Stimulated activated CD4-positive, alpha-beta T cell treated with anti-CD3 and anti-CD28 coated beads, Interleukin-12 subunit alpha, Interleukin-12 subunit beta, amount 100 ng/mL, for 24 hours (primary cell): ENCODE measurements around the gene KAZALD1.
"Not testable (repeated sequence)": the region's sequence is repeated elsewhere in the genome, so short reads cannot be mapped to it uniquely, and the experiment has no call there.

Source experiments
- DNase-seq, 2 experiments: peaks; one replicate each; pipeline ENCODE4 v3.0.0-alpha.2; 2020; ENCODE audit warnings: low read depth in 2 of 2

Gene KAZALD1

DNA sequence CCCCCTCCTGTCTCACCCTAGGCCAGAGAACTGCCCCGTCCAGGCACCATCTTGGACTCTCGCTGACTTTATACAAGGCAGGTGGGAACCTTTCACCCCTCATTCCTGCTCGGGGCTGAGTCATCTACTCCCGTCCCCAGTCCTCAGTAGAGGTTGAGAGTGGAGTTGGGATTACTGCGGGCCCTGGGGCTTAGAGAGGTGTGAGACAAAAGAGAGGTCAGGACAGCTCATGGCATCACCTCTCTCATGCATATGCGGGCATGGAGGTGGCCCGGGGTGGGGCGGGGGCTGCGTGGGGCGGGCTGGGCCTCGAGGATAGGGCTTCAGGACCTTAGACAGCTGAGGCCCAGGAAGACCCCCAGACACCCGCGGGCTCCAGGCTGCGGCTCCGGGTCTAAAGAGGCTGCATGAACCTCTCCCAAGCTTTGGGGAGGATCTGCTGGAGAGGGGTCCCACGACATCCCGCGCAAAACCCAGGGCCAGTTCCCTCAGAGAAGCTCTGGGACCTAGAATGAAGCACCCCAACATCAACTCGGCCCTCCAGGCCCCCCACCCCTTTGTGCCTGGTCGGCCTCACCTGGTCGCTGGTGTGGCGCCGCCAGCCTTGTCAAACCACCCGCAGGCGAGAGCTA, 31.2 kb upstream of the KAZALD1 start:
- no peak for DNase-seq

GRCh38 chr10:101031128-101031795, 30.5 kb upstream of the KAZALD1 start, which contains the start of the genes PDZD7 and SFXN3:
TSS of gene PDZD7 (minus strand) at chr10:101031129. CDS start at chr10:101030219, 910 bp downstream.
TSS of gene SFXN3 (plus strand) at chr10:101031234. CDS start at chr10:101034695, 3,461 bp downstream.
- peak; percentile 87 to 98 for DNase-seq

- peak; percentile 57 to 58 for DNase-seq
Measured at GRCh38 chr10:101031796-101032636, 29.8 kb upstream of the KAZALD1 start.

- DNase-seq, result peak; percentile 36 to 47
Measured at GRCh38 chr10:101032637-101033224, 29.1 kb upstream of the KAZALD1 start.

DNA sequence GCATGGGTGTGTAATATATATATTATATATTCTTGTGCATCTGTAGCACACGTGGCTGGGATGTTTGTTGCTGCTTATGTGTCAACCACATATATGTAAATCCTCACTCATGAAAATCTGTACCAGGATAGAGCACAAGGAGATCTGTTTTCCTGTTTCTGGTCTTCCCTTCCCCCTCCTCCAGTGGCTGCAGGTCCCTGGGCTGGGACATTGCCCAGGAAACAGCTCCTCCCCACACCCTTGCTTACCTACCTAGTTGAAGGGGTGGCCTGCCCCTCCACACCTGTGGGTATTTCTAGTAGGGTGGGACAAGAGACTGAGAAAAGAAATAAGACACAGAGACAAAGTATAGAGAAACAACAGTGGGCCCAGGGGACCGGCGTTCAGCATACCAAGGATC, 28.5 kb upstream of the KAZALD1 start:
- no peak for DNase-seq

DNA sequence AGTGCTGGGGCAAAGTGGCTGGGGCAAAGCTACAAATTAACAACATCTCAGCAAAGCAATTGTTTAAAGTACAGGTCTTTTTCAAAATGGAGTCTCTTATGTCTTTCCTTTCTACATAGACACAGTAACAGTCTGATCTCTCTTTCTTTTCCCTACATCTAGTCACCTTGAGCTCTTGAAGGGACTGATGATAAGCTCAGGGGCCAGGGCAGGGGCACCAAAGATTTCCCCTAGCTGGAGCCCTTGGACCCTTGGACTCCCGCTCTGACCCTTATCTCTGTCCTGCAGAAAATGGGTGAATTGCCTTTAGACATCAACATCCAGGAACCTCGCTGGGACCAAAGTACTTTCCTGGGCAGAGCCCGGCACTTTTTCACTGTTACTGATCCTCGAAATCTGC, 27.4 kb upstream of the KAZALD1 start:
- not testable (repeated sequence) for DNase-seq

DNA sequence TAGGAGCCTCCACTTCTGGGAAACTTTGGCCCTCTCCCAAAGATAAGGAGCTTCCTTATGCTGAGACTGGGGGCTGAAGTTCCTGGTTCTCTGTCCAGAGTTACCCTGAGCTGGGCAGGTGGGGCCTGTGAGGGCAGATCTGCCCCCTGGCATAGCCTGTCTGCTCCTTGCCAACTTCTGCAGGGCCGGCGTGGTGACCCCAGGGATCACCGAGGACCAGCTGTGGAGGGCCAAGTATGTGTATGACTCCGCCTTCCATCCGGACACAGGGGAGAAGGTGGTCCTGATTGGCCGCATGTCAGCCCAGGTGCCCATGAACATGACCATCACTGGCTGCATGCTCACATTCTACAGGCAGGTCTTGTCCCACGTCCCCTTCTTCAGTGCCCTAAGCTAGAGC, 26.5 kb upstream of the KAZALD1 start:
- no peak for DNase-seq

GRCh38 chr10:101035916-101036702, 25.7 kb upstream of the KAZALD1 start:
- DNase-seq, result no peak

GRCh38 chr10:101036726-101037125, 25.1 kb upstream of the KAZALD1 start:
- DNase-seq, result no peak

DNA sequence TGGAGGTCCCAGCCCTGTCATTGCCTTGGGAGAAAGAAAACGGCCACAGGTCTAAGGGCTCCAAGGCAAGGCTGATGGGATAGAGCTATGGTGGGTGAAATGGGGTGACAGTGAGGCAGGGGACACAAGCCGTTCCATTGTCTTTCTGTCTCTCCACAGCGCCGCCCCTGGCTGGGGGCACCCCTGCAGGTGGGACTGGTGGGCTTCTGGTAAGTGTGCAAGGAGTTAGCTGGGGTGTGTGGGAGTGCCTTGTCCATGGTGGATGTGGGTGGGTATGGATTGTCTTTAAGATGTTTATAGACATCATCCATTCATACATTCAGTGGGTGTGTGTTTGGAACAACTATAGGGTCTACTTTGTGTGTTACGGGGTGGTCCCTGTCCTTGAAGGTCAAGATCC, 23.3 kb upstream of the KAZALD1 start:
- no peak for DNase-seq

DNA sequence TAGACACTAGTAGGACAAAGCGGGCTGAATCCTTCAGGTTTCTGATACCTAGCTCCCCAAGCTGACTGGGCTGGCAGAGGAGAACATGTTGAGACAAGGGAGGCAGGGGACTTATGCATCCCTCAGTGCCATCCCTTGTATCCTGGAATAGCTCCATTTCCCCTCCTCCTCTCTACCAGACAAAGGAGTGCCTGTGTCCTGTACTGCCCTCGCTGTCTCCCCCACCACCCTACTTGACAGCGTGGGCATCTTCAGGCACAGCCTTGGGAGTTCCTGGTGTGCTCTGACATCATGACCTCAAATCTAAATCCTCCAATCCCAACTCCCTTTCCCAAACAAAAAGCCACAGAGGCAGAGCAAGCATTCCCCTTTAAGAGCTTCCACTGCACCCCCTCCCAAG, 21.7 kb upstream of the KAZALD1 start:
- no peak for DNase-seq

DNA sequence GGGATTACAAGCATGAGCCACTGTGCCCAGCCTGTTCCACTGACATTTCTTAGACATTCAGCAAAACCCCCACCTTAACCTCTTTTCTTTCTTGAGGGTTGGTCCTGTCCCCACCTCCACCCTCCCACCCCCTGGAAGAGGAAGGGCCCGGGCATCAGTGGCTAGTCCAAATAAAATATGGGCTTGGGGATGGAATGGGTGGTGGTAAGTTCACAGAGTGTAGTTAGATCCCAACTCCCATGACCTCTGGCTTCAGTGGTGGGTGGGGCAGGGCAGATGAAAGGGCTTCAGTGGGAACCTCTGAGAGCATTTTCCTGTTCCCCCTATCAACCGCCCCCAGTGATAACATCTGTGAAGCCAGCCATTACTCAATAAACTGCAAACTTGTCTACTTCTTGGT, 20.9 kb upstream of the KAZALD1 start:
- no peak for DNase-seq

- DNase-seq, result peak; percentile 52 to 67
Measured at GRCh38 chr10:101041252-101041761, 20.5 kb upstream of the KAZALD1 start.

GRCh38 chr10:101042118-101042517, 19.7 kb upstream of the KAZALD1 start:
- no peak for DNase-seq

- peak; percentile 73 to 93 for DNase-seq
Measured at GRCh38 chr10:101042667-101043362, 19.0 kb upstream of the KAZALD1 start.

- no peak for DNase-seq
Measured at GRCh38 chr10:101043363-101043707, 18.5 kb upstream of the KAZALD1 start.

- no peak for DNase-seq
Measured at GRCh38 chr10:101044117-101044516, 17.7 kb upstream of the KAZALD1 start.

DNA sequence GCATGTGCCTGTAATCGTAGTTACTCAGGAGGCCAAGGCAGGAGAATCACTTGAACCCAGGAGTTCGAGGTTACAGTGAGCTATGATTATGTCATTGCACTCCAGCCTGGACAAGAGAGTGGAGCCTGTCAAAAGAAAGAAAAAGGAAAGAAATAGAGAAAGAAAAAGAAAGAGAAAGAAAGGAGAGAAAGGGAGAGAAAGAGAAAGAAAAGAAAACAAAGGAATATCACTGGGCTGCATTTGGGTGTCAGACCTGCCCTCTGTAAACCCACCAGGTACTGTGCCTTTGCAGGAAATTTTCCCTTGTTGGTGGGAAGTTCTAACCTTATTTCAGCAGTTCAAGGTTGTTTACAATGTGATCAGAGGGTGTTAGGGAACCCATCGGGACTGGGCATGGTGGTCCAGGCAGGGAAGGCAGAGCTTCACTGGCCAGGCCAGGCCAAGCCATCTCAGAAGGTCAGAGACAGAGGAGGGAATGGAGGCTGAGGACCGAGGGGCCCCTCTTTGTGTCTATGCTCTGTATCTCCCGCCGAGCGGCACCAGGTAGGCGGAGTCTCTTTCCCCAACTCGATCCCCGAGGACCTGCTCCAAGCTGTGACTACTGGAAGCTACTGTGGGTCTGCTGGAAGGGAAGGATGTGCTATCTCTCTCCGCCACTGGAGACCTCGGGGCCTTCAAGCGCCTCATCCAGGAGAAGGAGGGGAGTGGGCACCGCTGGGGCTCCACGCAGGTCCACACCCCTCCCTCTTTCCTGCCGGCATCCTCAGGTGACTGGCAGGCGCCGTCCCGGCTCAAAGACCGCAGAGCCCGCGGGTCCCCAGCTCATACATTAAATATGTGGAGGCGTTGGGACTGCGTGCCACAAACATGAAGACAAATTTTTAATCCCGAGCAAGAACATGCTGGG, 15.2 kb upstream of the KAZALD1 start:
- no peak for DNase-seq

- DNase-seq, result no peak
Measured at GRCh38 chr10:101047268-101047667, 14.5 kb upstream of the KAZALD1 start.
